CD8-positive, alpha-beta memory T cell (primary cell): ENCODE results near the gene DHRS13. TPM values are rescaled to one million over a fixed set of nuclear protein-coding genes. Genes with fewer than 3 reads are reported as not detected.
A peak's percentile ranks its signal among the peaks of the same experiment; 100 is the strongest.
"Not testable (repeated sequence)": the region's sequence is repeated elsewhere in the genome, so short reads cannot be mapped to it uniquely, and the experiment has no call there.

Experiments used
- CTCF ChIA-PET: fragments of 350-600 bp; sonication (Branson Sonifier 250); formaldehyde crosslinking; loops from one replicate; lab custom pipeline; 2021; ENCODE audit warnings: antibody characterized with exemption; lab: Charles Lee
- POLR2A ChIA-PET: fragments of 350-600 bp; sonication (Branson Sonifier 250); formaldehyde crosslinking; loops from one replicate; lab custom pipeline; 2021; ENCODE audit warnings: antibody characterized with exemption; lab: Charles Lee
- DNase-seq, 5 donors: peaks; one replicate each; pipeline versions ENCODE4 v3.0.0 to v3.0.0-alpha.2; 2020 to 2022; ENCODE audit warnings: mixed read lengths in 1 of 5
- H3K27ac ChIP-seq: one replicate; pipeline ENCODE4 v1.7.0; 2013; ENCODE audit warnings: low read depth, mild to moderate bottlenecking, low read length, moderate library complexity
- H3K27me3 ChIP-seq: 2 replicates; pipeline ENCODE4 v1.7.0; 2013; ENCODE audit warnings: low read length, mild to moderate bottlenecking; ENCODE audit not compliant: insufficient read depth, poor library complexity, severe bottlenecking
- H3K36me3 ChIP-seq: 2 replicates; pipeline ENCODE4 v1.7.0; 2013; ENCODE audit warnings: mild to moderate bottlenecking, low read length, moderate library complexity; ENCODE audit not compliant: insufficient read depth
- H3K4me1 ChIP-seq: 2 replicates; pipeline ENCODE4 v1.7.0; 2013; ENCODE audit warnings: mild to moderate bottlenecking, low read length, moderate library complexity; ENCODE audit not compliant: insufficient read depth
- H3K4me3 ChIP-seq: 2 replicates; pipeline ENCODE4 v1.7.0; 2013; ENCODE audit warnings: mild to moderate bottlenecking, low read length
- H3K9me3 ChIP-seq: 2 replicates; pipeline ENCODE4 v1.7.0; 2013; ENCODE audit warnings: mild to moderate bottlenecking, low read length
- H3K27ac Mint-ChIP-seq, 8 donors: one replicate each; pipeline ENCODE4 v1.8.0; 2020 to 2021; ENCODE audit warnings: mixed read lengths in 8 of 8, mild to moderate bottlenecking in 6 of 8, inconsistent platforms in 3 of 8, moderate library complexity in 3 of 8
- H3K27me3 Mint-ChIP-seq, 2 donors: one replicate each; pipeline ENCODE4 v1.8.0; 2020 to 2021; ENCODE audit warnings: mixed read lengths in 2 of 2, mild to moderate bottlenecking in 1 of 2, moderate library complexity in 1 of 2
- H3K36me3 Mint-ChIP-seq, 3 donors: one replicate each; pipeline ENCODE4 v1.8.0; 2020 to 2021; ENCODE audit warnings: mixed read lengths in 3 of 3, inconsistent platforms in 1 of 3, mild to moderate bottlenecking in 1 of 3
- H3K4me1 Mint-ChIP-seq, 3 donors: one replicate each; pipeline ENCODE4 v1.8.0; 2020 to 2021; ENCODE audit warnings: mixed read lengths in 3 of 3, inconsistent platforms in 1 of 3, mild to moderate bottlenecking in 1 of 3
- H3K4me3 Mint-ChIP-seq, 7 donors: one replicate each; pipeline ENCODE4 v1.8.0; 2020 to 2021; ENCODE audit warnings: mixed read lengths in 7 of 7, mild to moderate bottlenecking in 6 of 7, moderate library complexity in 4 of 7, inconsistent platforms in 2 of 7
- H3K9me3 Mint-ChIP-seq, 5 donors: one replicate each; pipeline ENCODE4 v1.8.0; 2020 to 2022; ENCODE audit warnings: mixed read lengths in 5 of 5, mild to moderate bottlenecking in 3 of 5, moderate library complexity in 2 of 5, inconsistent platforms in 1 of 5
- polyA plus RNA-seq: library from polyadenylated mRNA; unstranded; fragments of 300-500 nt; fragmentation: Illumina TruSeq; gene quantifications from one replicate; pipeline ENCODE4 v1.2.3, GENCODE V29; 2021
- total RNA-seq, 2 experiments: library from RNA; stranded (reverse); gene quantifications; one replicate each; pipeline ENCODE4 v1.2.3, GENCODE V29; 2021

Gene DHRS13
- total and polyA plus RNA-seq, 3 experiments from 2014 or later: 26.5 to 34.7 (median 32.6) TPM

GRCh38 chr17:28856028-28856574, 46.8 kb downstream of the DHRS13 start:
- H3K36me3 Mint-ChIP-seq: peaks cover 0 to 42% (median 10%) of the 10 kb centered on the region in 3 donors
- no peaks in the 10 kb centered on the region for H3K9me3 Mint-ChIP-seq
- Histone ChIP-seq H3K4me3 (no peak overlapping the region), H3K27me3 (no peaks in the 10 kb centered on the region), H3K4me1 (peaks cover 14% of the 10 kb centered on the region), H3K27ac (no peak overlapping the region), H3K9me3 (no peaks in the 10 kb centered on the region), H3K36me3 (peaks cover 17% of the 10 kb centered on the region)
- H3K27ac Mint-ChIP-seq: peak overlapping the region in 2 of 8 donors; percentile 17 to 78
- peaks cover 15 to 23% (median 20%) of the 10 kb centered on the region in 3 donors for H3K4me1 Mint-ChIP-seq
- H3K27me3 Mint-ChIP-seq: no peaks in the 10 kb centered on the region
- POLR2A ChIA-PET: interaction anchor here (0.5 to 1.3 kb wide), 4 partner anchors 41 to 111 kb away, joined by 3 to 6 read pairs (median 4); partner anchors contain the start of genes DHRS13 and FLOT2
- no peak for DNase-seq
- CTCF ChIA-PET: interaction anchor here (1.0 kb wide), 2 partner anchors 14 to 46 kb away, joined by 3 read pairs; partner anchors contain the start of gene FAM222B
- peak overlapping the region; percentile 87 to 97 (median 93) for H3K4me3 Mint-ChIP-seq

- no peaks in the 10 kb centered on the region for H3K27me3 ChIP-seq
- Mint-ChIP-seq H3K4me3 (peak overlapping the region; percentile 87 to 97 (median 93)), H3K27ac (peak overlapping the region; percentile 78 to 97 (median 90)), H3K4me1 (peaks cover 15 to 23% (median 20%) of the 10 kb centered on the region in 3 donors), H3K9me3 (no peaks in the 10 kb centered on the region), H3K36me3 (peaks cover 0 to 37% (median 10%) of the 10 kb centered on the region in 3 donors), H3K27me3 (no peaks in the 10 kb centered on the region)
- H3K27ac ChIP-seq: peak overlapping the region; percentile 70
- CTCF ChIA-PET: interaction anchor here (0.9 to 1.0 kb wide), 2 partner anchors 13 to 136 kb away, joined by 3 read pairs; partner anchors contain the start of genes FAM222B and RPL23A
- no peak for DNase-seq
- peak overlapping the region; percentile 91 for H3K4me3 ChIP-seq
- H3K4me1 ChIP-seq: peaks cover 14% of the 10 kb centered on the region
- H3K9me3 ChIP-seq: no peaks in the 10 kb centered on the region
- POLR2A ChIA-PET: interaction anchor here (1.3 kb wide), 1 partner anchor 42 kb away, joined by 4 read pairs; the partner anchor contains the start of gene FLOT2
- H3K36me3 ChIP-seq: peaks cover 17% of the 10 kb centered on the region
Measured at GRCh38 chr17:28855336-28855679, 47.6 kb downstream of the DHRS13 start.

DNA sequence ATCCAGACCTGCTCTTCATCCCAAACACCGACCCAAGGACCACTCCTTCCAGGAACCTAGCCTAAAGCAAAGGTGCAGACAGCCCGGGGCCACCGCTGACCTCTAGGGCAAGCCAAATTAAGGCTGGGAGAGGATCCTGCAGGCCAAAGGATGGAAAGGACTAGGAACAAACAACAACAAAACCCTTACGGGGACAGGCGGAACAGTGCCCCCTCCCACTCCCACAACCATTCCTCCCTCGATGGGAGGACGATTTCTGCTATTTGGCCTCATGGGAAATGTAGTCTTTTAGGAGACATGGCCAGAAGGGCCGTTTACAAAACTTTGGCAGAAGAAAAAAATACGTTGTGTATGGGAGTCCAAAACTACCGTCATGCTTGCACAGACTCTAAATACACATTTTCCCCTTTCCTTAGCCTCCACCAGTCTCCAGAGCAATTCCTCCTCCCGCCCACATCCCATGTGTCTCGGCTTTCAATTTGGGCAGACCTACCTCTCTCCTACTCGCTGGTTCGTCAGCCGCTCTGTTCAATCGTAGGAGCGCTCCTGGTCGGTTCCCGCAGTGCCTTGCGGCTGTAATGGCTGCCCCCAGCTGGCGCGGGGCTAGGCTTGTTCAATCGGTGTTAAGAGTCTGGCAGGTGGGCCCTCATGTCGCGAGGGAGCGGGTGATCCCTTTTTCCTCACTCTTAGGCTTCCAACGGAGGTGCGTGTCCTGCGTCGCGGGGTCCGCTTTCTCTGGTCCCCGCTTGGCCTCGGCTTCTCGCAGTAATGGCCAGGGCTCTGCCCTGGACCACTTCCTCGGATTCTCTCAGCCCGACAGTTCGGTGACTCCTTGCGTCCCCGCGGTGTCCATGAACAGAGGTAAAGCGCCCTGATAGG, 48.2 kb downstream of the DHRS13 start, which contains the start of gene ERAL1:
TSS of gene ERAL1 (plus strand) at position 560 of the 879 bp plus-strand sequence. CDS start at position 579, 19 bp downstream.
- Mint-ChIP-seq H3K27ac (peak within 1 kb of the TSS; percentile 78 to 97 (median 90)), H3K27me3 (no peaks in the 10 kb centered on the region), H3K9me3 (no peaks in the 10 kb centered on the region), H3K4me1 (peaks cover 15 to 23% (median 20%) of the 10 kb centered on the region in 3 donors), H3K4me3 (peak within 1 kb of the TSS; percentile 87 to 97 (median 93)), H3K36me3 (peaks cover 0 to 34% (median 10%) of the 10 kb centered on the region in 3 donors)
- no peaks in the 10 kb centered on the region for H3K27me3 ChIP-seq
- peaks cover 17% of the 10 kb centered on the region for H3K36me3 ChIP-seq
- H3K27ac ChIP-seq: peak within 1 kb of the TSS; percentile 70
- POLR2A ChIA-PET: interaction anchor here (0.6 kb wide), 1 partner anchor 127 kb away, joined by 4 read pairs; no protein-coding TSS in a partner anchor
- peaks cover 14% of the 10 kb centered on the region for H3K4me1 ChIP-seq
- H3K9me3 ChIP-seq: no peaks in the 10 kb centered on the region
- CTCF ChIA-PET: interaction anchor here (0.9 kb wide), 1 partner anchor 135 kb away, joined by 3 read pairs; the partner anchor contains the start of gene RPL23A
- peak; percentile 77 to 88 (median 80) for DNase-seq
- H3K4me3 ChIP-seq: peak within 1 kb of the TSS; percentile 91

DNA sequence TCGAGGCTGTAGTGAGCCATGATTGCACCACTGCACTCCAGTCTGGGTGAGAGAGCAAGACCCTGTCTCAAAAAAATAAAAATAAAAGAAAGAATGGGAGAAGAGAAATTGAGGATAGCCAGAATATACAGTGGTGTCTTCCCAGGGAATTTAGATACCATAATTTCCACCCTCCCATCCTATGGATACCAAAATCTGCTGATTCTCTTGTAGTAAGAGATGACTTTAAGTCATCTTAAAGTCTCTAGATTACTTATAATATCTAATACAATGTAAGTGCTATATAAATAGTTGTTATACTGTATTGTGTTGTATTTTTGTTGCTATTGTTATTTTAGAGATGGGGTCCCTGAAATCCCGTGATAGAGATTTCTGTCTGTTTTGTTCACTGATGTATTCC, 49.6 kb downstream of the DHRS13 start:
- DNase-seq: no peak
- CTCF ChIA-PET: interaction anchor here (2.0 kb wide), 1 partner anchor 11 kb away, joined by 5 read pairs; the partner anchor contains the start of gene FAM222B
- Mint-ChIP-seq H3K4me1 (peaks cover 15 to 23% (median 20%) of the 10 kb centered on the region in 3 donors), H3K36me3 (peaks cover 0 to 24% (median 4%) of the 10 kb centered on the region in 3 donors), H3K9me3 (no peaks in the 10 kb centered on the region), H3K4me3 (peak overlapping the region; percentile 19 to 91 (median 39)), H3K27ac (peak overlapping the region in 3 of 8 donors; percentile 19 to 33 (median 29)), H3K27me3 (no peaks in the 10 kb centered on the region)
- Histone ChIP-seq H3K27me3 (no peaks in the 10 kb centered on the region), H3K36me3 (peaks cover 8% of the 10 kb centered on the region), H3K9me3 (no peaks in the 10 kb centered on the region), H3K27ac (no peak overlapping the region), H3K4me3 (no peak overlapping the region), H3K4me1 (peaks cover 14% of the 10 kb centered on the region)
- POLR2A ChIA-PET: interaction anchor here (0.7 kb wide), 3 partner anchors 44 to 242 kb away, joined by 7 to 14 read pairs (median 8); partner anchors contain the start of gene FLOT2

DNA sequence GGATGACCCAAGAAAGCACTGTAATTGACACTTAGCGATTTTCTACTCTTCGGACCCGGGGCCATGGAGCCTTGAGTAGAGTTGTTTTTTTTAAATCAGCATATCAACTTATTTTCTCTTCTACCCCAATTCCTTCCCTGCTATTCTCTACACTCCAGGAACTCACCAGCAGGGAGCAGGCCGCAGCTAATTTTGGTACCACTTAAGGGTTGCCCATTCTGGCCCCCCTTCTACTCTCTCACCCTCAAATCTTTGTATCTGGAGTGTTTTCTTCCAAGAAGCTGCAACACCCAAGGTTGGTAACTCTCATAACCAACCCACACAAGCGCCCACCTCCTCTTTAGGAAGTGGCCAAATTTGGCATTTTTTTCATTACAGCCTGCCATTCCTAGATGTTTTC, 53.6 kb downstream of the DHRS13 start:
- Mint-ChIP-seq H3K4me1 (peaks cover 2 to 3% (median 2%) of the 10 kb centered on the region in 3 donors), H3K27ac (no peak overlapping the region), H3K27me3 (no peaks in the 10 kb centered on the region), H3K36me3 (no peaks in the 10 kb centered on the region), H3K9me3 (no peaks in the 10 kb centered on the region), H3K4me3 (peak overlapping the region in 1 of 7 donors; percentile 5)
- peaks cover 2% of the 10 kb centered on the region for H3K4me1 ChIP-seq
- H3K4me3 ChIP-seq: no peak overlapping the region
- no peaks in the 10 kb centered on the region for H3K36me3 ChIP-seq
- CTCF ChIA-PET: interaction anchor here (0.7 to 2.4 kb wide), 11 partner anchors 11 to 331 kb away, joined by 3 to 10 read pairs (median 3); partner anchors contain the start of genes DHRS13 and FLOT2
- no peaks in the 10 kb centered on the region for H3K27me3 ChIP-seq
- POLR2A ChIA-PET: no interaction called here
- no peak overlapping the region for H3K27ac ChIP-seq
- H3K9me3 ChIP-seq: no peaks in the 10 kb centered on the region
- DNase-seq: no peak

DNA sequence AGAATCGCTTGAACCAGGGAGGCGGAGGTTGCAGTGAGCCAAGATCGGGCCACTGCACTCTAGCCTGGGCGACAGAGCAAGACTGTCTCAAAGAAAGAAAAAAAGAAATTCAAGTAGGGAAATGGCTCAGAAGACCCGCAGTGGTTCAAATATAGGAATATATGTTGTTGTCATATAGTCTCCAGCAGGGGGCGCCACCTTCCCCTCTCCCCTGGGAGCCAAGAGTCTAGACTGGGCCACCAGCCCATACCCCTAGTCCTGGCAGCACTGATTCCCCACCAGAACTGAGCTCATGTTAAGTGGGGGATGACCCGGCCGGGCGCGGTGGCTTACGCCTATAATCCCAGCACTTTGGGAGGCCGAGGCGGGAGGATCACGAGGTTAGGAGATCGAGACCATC, 54.2 kb downstream of the DHRS13 start:
- H3K27ac ChIP-seq, H3K9me3 Mint-ChIP-seq, H3K27me3 ChIP-seq, H3K27me3 Mint-ChIP-seq, H3K4me1 Mint-ChIP-seq, H3K36me3 ChIP-seq, POLR2A ChIA-PET, H3K9me3 ChIP-seq, H3K4me3 ChIP-seq, H3K36me3 Mint-ChIP-seq, H3K4me1 ChIP-seq: not testable (repeated sequence)
- Mint-ChIP-seq H3K4me3 (peak overlapping the region in 1 of 7 donors; percentile 70), H3K27ac (peak overlapping the region in 2 of 8 donors; percentile 10 to 57)
- peak; percentile 34 to 68 (median 40) for DNase-seq
- CTCF ChIA-PET: interaction anchor here (0.7 to 2.4 kb wide), 12 partner anchors 12 to 122 kb away, joined by 3 to 10 read pairs (median 3); partner anchors contain the start of genes DHRS13 and FLOT2
